Measurements from ENCODE around the gene THAP10.

GRCh38 chr15:70852501-70853317 lies 39.5 kb downstream of the THAP10 start:
- TF ChIP-seq CTCF (IDR thresholded peaks at IDR 0.05; ENCODE audit: low read length) (no peak), EZH2 (IDR thresholded peaks at IDR 0.05; ENCODE audit: borderline replicate concordance, low read length) (no peak)
